GM19238 (cell line): ENCODE data around the gene NAALADL1.
"Not testable (repeated sequence)": the region's sequence is repeated elsewhere in the genome, so short reads cannot be mapped to it uniquely, and the experiment has no call there.

ENCODE experiments used
- DNase-seq: peaks from one replicate; pipeline ENCODE4 v3.0.0; 2011; ENCODE audit warnings: low spot score; ENCODE audit not compliant: insufficient read length

The NAALADL1 gene

DNA sequence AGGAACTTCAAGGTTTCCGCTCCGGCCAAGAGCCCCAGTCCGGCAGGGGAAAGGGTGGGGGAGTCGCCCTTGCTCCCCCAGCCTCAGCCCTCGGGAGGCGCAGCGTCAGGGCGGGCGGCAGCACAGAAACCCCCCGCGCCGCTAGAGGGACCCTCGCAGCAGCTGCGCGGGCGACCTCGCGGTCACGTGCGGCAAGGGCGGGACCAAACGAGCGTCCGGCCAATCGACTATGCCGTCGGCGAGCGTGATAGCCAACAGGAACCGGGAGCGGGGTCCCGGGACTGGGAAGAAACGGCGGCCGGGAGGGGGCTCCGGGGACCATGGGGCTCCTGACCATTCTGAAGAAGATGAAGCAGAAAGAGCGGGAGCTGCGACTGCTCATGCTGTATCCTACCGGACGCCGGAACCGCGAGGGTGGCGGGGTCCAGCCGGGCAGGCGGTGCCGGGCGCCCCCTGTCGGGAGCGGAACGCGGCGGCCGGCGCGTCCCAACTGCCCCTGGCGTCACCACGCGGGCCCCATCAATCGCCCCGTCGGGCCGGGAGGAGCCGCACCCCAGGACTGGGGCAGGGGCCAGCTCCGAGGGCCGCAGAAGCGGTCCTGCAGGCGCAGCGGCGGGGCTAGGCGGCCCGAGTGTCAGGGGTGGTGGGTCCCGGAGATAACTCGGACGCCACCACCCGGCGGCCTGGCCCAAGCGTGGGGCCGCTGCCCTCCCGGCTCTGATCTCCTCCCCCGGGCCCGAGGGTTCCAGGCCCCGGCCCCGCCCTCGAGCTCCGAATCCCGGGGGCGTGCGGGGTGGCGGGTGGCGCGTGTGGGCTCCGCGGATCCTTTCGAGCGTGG lies 44.2 kb downstream of the NAALADL1 start, which contains the start of gene ARL2:
ARL2 (plus strand) TSS at position 273 of the 838 bp plus-strand sequence; CDS start at position 321, 48 bp downstream.
- DNase-seq, result peak; percentile 98

DNA sequence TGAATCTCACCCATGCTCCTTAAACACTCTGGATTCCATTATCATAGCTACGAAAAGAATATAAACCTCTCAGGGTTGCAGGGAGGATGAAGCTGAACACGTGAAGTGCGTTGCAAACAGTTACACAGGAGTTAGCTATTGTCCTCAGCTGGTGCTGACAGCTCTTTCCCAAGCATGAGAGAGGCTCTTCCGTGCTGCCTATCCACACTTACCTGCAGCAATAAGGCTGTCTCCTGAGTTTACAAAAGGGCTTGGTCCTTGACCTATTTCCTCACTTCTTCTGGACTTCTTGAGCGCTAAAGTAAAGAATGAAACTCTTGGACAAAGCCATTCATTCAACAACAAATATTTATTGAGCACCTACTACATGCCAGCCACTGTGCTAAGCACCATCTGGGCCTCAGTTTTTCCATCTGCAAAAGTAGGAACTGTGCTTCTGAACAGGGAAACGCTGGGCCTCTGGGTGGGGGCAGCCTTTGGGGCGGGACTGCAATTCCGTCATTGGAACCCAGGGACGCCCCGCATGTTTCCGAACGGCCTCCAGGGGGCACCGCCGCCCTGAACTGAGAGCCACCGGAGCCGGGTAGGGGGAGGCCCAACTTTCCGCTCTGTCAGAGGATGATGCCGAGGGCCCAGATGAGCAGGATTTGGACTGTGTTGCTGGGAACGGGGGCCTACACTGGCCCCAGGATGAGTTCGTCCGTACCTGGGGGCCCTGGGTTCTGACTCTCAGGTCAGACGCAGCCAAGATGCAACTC lies 45.0 kb downstream of the NAALADL1 start:
- peak; percentile 97 for DNase-seq

DNA sequence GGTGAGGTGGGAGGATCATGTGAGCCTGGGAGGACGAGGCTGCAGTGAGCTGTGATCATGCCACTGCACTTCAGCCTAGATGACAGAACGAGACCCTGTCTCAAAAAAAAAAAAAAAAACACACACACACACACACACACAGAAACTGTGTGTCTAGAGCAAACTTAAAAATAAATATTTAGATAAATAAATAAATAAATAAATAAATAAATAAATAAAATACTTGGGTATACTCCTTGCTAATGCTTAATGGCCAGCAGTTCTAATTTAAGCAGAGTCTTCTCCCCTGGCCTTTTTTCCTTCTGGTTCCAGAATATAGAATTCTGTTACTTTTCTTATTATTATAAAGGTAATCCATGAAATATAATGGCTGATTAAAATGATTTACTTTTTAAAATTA lies 49.5 kb downstream of the NAALADL1 start:
- DNase-seq, result no peak

GRCh38 chr11:65008016-65008415 lies 50.3 kb downstream of the NAALADL1 start:
- DNase-seq, result no peak

DNA sequence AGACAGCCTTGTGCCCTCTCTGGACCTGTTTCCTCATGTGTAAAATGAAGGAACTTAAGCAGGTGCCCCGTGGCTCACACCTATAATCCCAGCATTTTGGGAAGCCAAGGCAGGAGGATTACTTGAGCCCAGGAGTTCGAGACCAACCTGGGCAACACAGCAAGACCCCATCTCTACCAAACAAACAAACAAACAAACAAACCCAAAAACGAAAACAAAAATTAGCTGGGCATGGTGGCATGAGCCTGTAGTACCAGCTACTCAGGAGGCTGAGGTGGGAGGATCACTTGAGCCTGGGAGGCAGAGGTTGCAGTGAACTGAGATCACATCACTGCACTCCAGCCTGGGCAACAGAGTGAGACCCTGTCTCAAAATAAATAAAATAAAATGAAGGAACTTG lies 54.4 kb downstream of the NAALADL1 start:
- not testable (repeated sequence) for DNase-seq

GRCh38 chr11:65003282-65003681 lies 55.1 kb downstream of the NAALADL1 start:
- DNase-seq, result no peak

- DNase-seq, result no peak
Measured at GRCh38 chr11:65002706-65003105, 55.6 kb downstream of the NAALADL1 start.

DNA sequence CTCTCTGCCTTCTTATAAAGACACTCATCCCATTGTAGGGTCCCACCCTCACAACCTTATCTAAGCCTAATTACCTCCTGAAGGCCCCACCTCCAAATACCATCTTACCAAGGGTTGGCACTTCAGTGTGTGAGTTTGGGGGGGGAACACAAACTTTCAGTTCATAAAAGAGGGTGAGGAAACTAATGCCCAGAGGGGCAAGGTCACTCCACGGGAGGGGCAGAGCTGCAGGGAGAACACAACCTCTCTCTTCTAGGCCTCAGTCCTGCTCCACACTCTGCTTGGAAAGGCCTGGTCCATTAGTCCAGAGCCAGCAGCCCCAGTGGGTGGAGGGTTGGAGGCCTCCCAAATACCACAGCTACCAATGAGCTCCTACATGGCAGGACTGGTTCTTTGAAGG lies 58.9 kb downstream of the NAALADL1 start:
- no peak for DNase-seq

- no peak for DNase-seq
Measured at GRCh38 chr11:64998690-64999431, 59.5 kb downstream of the NAALADL1 start.

DNA sequence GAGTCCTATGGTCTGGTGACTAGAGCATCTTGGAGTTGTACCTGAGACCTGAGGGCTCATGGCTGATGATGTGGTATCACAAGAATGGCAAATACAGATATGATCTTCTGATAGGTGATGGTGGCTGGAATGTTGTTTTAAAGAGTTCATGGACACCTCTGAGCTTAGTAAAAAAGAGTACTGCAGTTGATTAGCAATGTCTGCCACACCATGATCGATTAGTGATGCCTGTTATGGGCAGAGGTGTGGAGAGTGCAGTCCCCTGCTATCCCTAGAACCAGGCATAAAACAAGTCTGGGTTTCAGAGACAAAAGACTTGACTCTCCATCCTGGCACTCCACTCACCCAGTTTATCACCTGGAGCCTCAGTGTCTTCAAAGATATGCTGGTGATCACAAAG lies 60.2 kb downstream of the NAALADL1 start:
- DNase-seq, result no peak

DNA sequence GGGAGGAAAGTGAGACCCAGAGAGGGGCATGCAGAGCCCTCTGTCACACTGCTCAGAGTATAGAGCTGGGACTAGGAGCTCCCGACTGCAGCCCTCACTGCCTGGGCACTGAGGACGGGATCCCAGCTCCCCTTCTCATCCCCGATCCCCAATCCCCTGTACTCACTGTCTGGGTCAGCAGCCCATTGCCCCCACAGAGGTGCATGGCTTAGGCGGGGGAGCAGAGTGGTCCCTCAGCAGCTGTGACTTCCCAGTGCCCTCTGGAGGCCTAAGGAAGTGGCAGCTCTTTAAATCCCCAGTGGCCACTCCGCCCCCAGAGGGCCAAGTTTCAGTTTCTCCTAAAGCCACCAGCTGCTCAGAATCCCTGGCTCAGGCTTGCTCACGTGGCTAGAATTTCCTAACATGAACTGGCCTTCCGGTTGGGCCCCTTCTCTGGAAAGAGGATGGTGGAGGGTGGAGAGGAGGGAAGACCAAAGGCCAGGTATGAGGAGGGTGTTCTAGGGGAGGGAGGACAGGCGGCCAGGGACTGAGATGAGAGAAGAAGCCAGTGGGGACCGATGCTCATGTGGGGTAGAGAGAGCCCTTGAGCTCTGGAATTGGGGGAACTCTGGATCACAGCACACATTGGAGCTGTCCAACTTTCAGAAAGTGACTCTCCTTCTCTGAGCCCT lies 61.5 kb downstream of the NAALADL1 start, which contains the start of gene BATF2:
BATF2 (minus strand) TSS at position 262 of the 671 bp plus-strand sequence; CDS start at position 205, 57 bp downstream.
- peak; percentile 58 for DNase-seq

GRCh38 chr11:64996327-64996709 lies 62.0 kb downstream of the NAALADL1 start:
- DNase-seq, result no peak
